Stomach (tissue), 9 donors: ENCODE measurements around the gene PHKB. TPM values are rescaled to one million over a fixed set of nuclear protein-coding genes. Genes with fewer than 3 reads are reported as not detected.

Experiments used
- DNase-seq, 2 donors: peaks; one replicate each; pipeline versions ENCODE4 v3.0.0 to v3.0.0-alpha.2; 2013 to 2019
- H3K27ac ChIP-seq, 5 donors: fragments of 200-600 bp in 4 of 5; sonication (generic) in 4 of 5; one replicate each; pipeline ENCODE4 v1.5.1; 2013 to 2019; ENCODE audit warnings: mild to moderate bottlenecking in 1 of 5, moderate library complexity in 1 of 5
- H3K27me3 ChIP-seq, 3 donors: fragments of 200-600 bp; sonication (generic); one replicate each; pipeline ENCODE4 v1.5.1; 2017 to 2019; ENCODE audit warnings: mixed run types in 1 of 3
- H3K36me3 ChIP-seq, 4 donors: fragments of 200-600 bp; sonication (generic); 1 replicate in 3 of 4; 2 replicates in 1 of 4; pipeline ENCODE4 v1.5.1; 2016 to 2019
- H3K4me1 ChIP-seq, 4 donors: fragments of 200-600 bp; sonication (generic); one replicate each; pipeline ENCODE4 v1.5.1; 2016 to 2019
- H3K4me3 ChIP-seq, 4 donors: fragments of 200-600 bp; sonication (generic) in 3 of 4; one replicate each; pipeline ENCODE4 v1.5.1; 2016 to 2019; ENCODE audit warnings: mild to moderate bottlenecking in 1 of 4
- H3K9me3 ChIP-seq, 4 donors: fragments of 200-600 bp; sonication (generic); one replicate each; pipeline ENCODE4 v1.5.1; 2016 to 2019
- EP300 ChIP-seq: sonication (generic); formaldehyde crosslinking; IDR thresholded peaks from one replicate; pipeline ENCODE4 v1.6.1; 2017; ENCODE audit warnings: antibody characterized with exemption
- POLR2A ChIP-seq, 4 donors: fragments of 450-650 bp; IDR thresholded peaks; one replicate each; pipeline ENCODE4 v1.6.1; 2016; ENCODE audit warnings: antibody characterized with exemption in 4 of 4, control low read depth in 2 of 4, mild to moderate bottlenecking in 1 of 4, moderate library complexity in 1 of 4
- POLR2AphosphoS5 ChIP-seq, 3 donors: sonication (generic); formaldehyde crosslinking; IDR thresholded peaks; one replicate each; pipeline ENCODE4 v1.6.1; 2016; ENCODE audit warnings: antibody characterized with exemption in 3 of 3
- WGBS, 5 donors: extraction: QIAGEN DNeasy Blood & Tissue Kit in 3 of 5; methylation state at CpG; one replicate each; pipeline versions ENCODE4 v1.1.5 to v1.1.7; 2013 to 2018; 5-methylcytosine and 5-hydroxymethylcytosine counted together
- intact Hi-C: fragments of 100-400 bp; cut with DNase I; formaldehyde crosslinking; loops from one replicate; pipeline ENCODE4 v1.15.1; 2023; ENCODE audit warnings: low total_unique reads
- polyA plus RNA-seq, 3 donors: library from polyadenylated mRNA; stranded (reverse); fragments of 200-250 nt; gene quantifications; one replicate each; pipeline ENCODE4 v1.2.3, GENCODE V29; 2013
- total RNA-seq, 5 donors: library from RNA; depleted of rRNA; stranded (reverse); fragments of >200 nt; gene quantifications; one replicate each; pipeline versions ENCODE4 v1.1.0 to v1.2.3, GENCODE V29; 2014 to 2016
- TF ChIP-seq, protein P1 (sequence below), 7 experiments: fragments of 450-650 bp in 4 of 7; fragments of 200-600 bp in 3 of 7; sonication (generic) in 3 of 7; IDR thresholded peaks; one replicate each; pipeline ENCODE4 v1.5.1; 2016 to 2019; ENCODE audit warnings: antibody characterized with exemption in 7 of 7, control low read depth in 2 of 7, mild to moderate bottlenecking in 1 of 7
- donor health status: healthy with polysubstance abuse.
- donor health status: Bipolar disorder and iron deficiency.
- donor health status: healthy.

PHKB gene
- total and polyA plus RNA-seq, 8 donors: 17.5 to 163 (median 51.6) TPM

DNA sequence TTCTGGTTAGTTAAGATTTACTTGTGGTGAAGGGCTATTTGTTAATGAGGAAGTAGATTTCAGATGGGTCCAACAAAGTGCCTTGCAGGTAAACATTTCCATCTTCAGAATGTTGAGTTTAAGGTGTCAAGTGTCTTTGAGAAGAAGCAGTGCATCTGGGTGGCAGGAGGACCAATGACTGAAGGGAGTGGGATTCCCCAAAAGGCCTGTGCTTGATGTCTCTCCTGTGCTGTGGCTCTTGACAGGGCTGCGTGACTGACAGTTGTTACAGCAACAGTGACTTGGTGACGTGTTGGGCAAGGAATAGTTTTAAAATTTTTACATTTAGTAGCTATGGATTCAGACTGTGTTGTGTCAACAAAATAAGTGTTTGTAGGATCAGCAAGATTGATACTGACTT is 149.9 kb downstream of the PHKB start:
- Histone ChIP-seq H3K27me3 (no peaks in the 10 kb centered on the region), H3K4me3 (no peak overlapping the region), H3K4me1 (no peaks in the 10 kb centered on the region), H3K27ac (no peak overlapping the region), H3K36me3 (peaks cover 4 to 54% (median 44%) of the 10 kb centered on the region in 4 donors), H3K9me3 (no peaks in the 10 kb centered on the region)
- 91 to 97% (median 93%) methylated on average over 2 of the region's 2 CpGs for WGBS, 5 donors
- DNase-seq: no peak
- intact Hi-C loops: no loop called here
- TF ChIP-seq EP300 (no peak), POLR2AphosphoS5 (IDR thresholded peaks at IDR 0.05) (no peak), POLR2A (IDR thresholded peaks at IDR 0.05) (no peak)
- TF ChIP-seq, protein P1, sequence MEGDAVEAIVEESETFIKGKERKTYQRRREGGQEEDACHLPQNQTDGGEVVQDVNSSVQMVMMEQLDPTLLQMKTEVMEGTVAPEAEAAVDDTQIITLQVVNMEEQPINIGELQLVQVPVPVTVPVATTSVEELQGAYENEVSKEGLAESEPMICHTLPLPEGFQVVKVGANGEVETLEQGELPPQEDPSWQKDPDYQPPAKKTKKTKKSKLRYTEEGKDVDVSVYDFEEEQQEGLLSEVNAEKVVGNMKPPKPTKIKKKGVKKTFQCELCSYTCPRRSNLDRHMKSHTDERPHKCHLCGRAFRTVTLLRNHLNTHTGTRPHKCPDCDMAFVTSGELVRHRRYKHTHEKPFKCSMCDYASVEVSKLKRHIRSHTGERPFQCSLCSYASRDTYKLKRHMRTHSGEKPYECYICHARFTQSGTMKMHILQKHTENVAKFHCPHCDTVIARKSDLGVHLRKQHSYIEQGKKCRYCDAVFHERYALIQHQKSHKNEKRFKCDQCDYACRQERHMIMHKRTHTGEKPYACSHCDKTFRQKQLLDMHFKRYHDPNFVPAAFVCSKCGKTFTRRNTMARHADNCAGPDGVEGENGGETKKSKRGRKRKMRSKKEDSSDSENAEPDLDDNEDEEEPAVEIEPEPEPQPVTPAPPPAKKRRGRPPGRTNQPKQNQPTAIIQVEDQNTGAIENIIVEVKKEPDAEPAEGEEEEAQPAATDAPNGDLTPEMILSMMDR (IDR thresholded peaks at IDR 0.05): no peak

DNA sequence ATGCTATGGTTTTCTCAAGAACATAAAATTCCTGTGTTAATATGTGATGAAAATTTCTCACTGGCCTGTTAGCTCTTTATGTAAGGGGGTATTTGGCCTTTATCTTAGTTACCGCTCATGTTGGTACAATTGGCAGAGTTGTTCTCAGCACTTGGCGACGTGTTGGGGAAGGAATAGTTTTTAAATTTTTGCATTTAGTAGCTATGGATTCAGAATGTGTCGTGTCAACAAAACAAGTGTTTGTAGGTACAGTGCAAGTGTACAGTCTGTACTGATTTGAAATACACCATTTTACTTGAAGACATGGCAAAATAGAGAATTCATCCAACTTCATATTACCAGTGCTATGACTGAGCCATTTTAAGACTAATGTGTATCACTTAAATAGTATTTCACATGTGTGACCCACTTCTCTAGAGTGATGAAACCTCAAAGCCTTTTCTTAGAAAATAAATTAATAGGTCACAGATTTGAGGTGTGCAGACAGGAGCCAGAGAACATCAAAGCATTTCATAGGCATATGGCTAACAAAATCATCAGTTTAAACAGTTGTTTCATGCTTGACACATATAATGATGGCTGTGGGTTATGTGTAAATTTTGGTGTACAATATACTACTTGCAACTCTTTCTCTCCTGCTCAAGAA is 150.8 kb downstream of the PHKB start:
- H3K27ac ChIP-seq: no peak overlapping the region
- no peaks in the 10 kb centered on the region for H3K9me3 ChIP-seq
- no peaks in the 10 kb centered on the region for H3K27me3 ChIP-seq
- H3K4me1 ChIP-seq: no peaks in the 10 kb centered on the region
- H3K4me3 ChIP-seq: no peak overlapping the region
- H3K36me3 ChIP-seq: peaks cover 4 to 49% (median 37%) of the 10 kb centered on the region in 4 donors
- 98 to 99% (median 98%) methylated on average over 4 of the region's 4 CpGs for WGBS, 5 donors
- intact Hi-C loops: no loop called here
- DNase-seq: no peak
- no peak for TF ChIP-seq POLR2AphosphoS5 (IDR thresholded peaks at IDR 0.05)
- TF ChIP-seq EP300: no peak
- TF ChIP-seq, protein P1 (IDR thresholded peaks at IDR 0.05): no peak
- no peak for TF ChIP-seq POLR2A (IDR thresholded peaks at IDR 0.05)

DNA sequence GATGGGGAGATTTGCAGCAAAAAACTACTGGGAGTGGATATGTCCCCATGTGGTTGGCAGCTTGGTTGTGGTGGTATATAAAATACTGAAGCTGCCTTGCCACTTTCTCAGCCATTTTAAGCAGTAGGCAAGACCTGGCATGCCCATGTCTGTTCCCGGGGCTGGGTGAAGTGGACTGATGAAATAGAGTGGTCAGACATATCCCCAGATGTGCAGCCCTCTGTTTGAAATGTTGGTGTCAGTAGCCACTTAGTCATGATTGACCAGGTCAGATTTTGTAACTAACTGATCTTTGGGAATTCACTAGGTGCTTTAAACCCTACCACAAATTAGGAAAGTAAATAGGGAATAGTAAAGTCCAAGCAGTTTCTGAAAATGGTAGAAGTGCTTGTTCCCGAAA is 151.6 kb downstream of the PHKB start:
- WGBS, 5 donors: 87 to 98% (median 97%) methylated on average over 2 of the region's 2 CpGs
- Histone ChIP-seq H3K36me3 (peaks cover 4 to 44% (median 31%) of the 10 kb centered on the region in 4 donors), H3K4me3 (no peak overlapping the region), H3K9me3 (no peaks in the 10 kb centered on the region), H3K27me3 (no peaks in the 10 kb centered on the region), H3K27ac (no peak overlapping the region), H3K4me1 (no peaks in the 10 kb centered on the region)
- intact Hi-C loops: no loop called here
- no peak for TF ChIP-seq POLR2AphosphoS5 (IDR thresholded peaks at IDR 0.05)
- no peak for TF ChIP-seq EP300
- TF ChIP-seq POLR2A (IDR thresholded peaks at IDR 0.05): no peak
- TF ChIP-seq, protein P1 (IDR thresholded peaks at IDR 0.05): no peak
- no peak for DNase-seq

DNA sequence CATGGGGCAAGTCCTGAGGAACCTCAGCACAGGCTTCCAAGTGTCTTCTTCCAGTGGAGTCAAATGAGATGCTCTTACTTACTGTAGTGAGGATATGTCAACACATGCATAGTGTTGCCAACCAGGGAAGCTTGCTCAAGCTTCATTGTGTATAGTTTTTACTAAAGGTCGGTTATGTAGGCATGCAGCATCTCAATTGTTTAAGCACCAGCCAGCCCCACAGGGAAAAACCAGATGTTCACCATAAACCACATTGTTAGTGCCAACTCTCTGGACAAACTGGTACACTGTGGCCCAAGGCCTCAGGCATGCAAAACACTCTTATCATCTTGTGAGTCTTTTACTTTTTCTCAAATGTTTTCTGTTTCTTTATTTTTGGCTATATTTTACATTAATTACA is 152.1 kb downstream of the PHKB start:
- Histone ChIP-seq H3K36me3 (peaks cover 4 to 42% (median 31%) of the 10 kb centered on the region in 4 donors), H3K9me3 (no peaks in the 10 kb centered on the region), H3K27ac (no peak overlapping the region), H3K4me1 (no peaks in the 10 kb centered on the region), H3K4me3 (no peak overlapping the region), H3K27me3 (no peaks in the 10 kb centered on the region)
- WGBS, 5 donors: 57 to 86% (median 72%) methylated on average over 1 of the region's 1 CpG
- no peak for DNase-seq
- intact Hi-C loops: no loop called here
- no peak for TF ChIP-seq EP300
- no peak for TF ChIP-seq POLR2AphosphoS5 (IDR thresholded peaks at IDR 0.05)
- no peak for TF ChIP-seq POLR2A (IDR thresholded peaks at IDR 0.05)
- TF ChIP-seq, protein P1 (IDR thresholded peaks at IDR 0.05): no peak
